Smooth muscle cell (in vitro differentiated cells): ENCODE measurements around the gene CERS2. TPM values are rescaled to one million over a fixed set of nuclear protein-coding genes. Genes with fewer than 3 reads are reported as not detected.

ENCODE experiments used
- DNase-seq: peaks from one replicate; lab custom pipeline; 2025; ENCODE audit not compliant: unreplicated experiment; lab: John Stamatoyannopoulos, UW
- H2AFZ ChIP-seq: fragments of 200-600 bp; sonication (generic); 2 replicates; pipeline ENCODE4 v1.6.0; 2016; ENCODE audit warnings: antibody characterized with exemption, low read depth, mild to moderate bottlenecking
- H3F3A ChIP-seq: fragments of 200-600 bp; sonication (generic); 2 replicates; pipeline ENCODE4 v1.6.0; 2017; ENCODE audit warnings: antibody characterized with exemption, low read depth
- H3K27ac ChIP-seq: fragments of 200-600 bp; sonication (generic); 2 replicates; pipeline ENCODE4 v1.5.1; 2016; ENCODE audit warnings: low read depth, mild to moderate bottlenecking
- H3K27me3 ChIP-seq: fragments of 200-600 bp; sonication (generic); 2 replicates; pipeline ENCODE4 v1.6.1; 2016; ENCODE audit warnings: low read depth, mild to moderate bottlenecking
- H3K36me3 ChIP-seq: fragments of 200-600 bp; sonication (generic); 2 replicates; pipeline ENCODE4 v1.5.1; 2016; ENCODE audit warnings: low read depth
- H3K4me1 ChIP-seq: fragments of 200-600 bp; sonication (generic); 2 replicates; pipeline ENCODE4 v1.5.1; 2016; ENCODE audit warnings: low read depth
- H3K4me2 ChIP-seq: fragments of 200-600 bp; sonication (generic); 2 replicates; pipeline ENCODE4 v1.6.0; 2016; ENCODE audit warnings: mild to moderate bottlenecking
- H3K4me3 ChIP-seq: fragments of 200-600 bp; sonication (generic); 2 replicates; pipeline ENCODE4 v1.5.1; 2016; ENCODE audit warnings: mild to moderate bottlenecking
- H3K79me2 ChIP-seq: fragments of 200-600 bp; sonication (generic); 2 replicates; pipeline ENCODE4 v1.6.0; 2016; ENCODE audit warnings: low read depth, mild to moderate bottlenecking
- H3K9ac ChIP-seq: fragments of 200-600 bp; sonication (generic); 2 replicates; pipeline ENCODE4 v1.6.0; 2016; ENCODE audit warnings: low read depth
- H3K9me3 ChIP-seq: fragments of 200-600 bp; sonication (generic); replicated peaks from 2 replicates; pipeline ENCODE4 v1.5.1; 2016; ENCODE audit warnings: low read depth
- H4K20me1 ChIP-seq: fragments of 200-600 bp; sonication (generic); 2 replicates; pipeline ENCODE4 v1.6.0; 2016; ENCODE audit warnings: low read depth
- WGBS: methylation state at CpG from one replicate; pipeline ENCODE4 v1.1.7; 2016; ENCODE audit warnings: low lambda C conversion rate; 5-methylcytosine and 5-hydroxymethylcytosine counted together
- polyA plus RNA-seq: library from polyadenylated mRNA; unstranded; fragments of >200 nt; fragmentation: Nextera tagmentation; extraction: Ambion mirVana; gene quantifications from 2 replicates; pipeline ENCODE4 v1.2.1, GENCODE V29; 2016
- total RNA-seq: library from RNA; depleted of rRNA; stranded (reverse); fragments of >200 nt; gene quantifications from 2 replicates; pipeline ENCODE4 v1.2.3, GENCODE V29; 2014
- TF ChIP-seq, protein P1 (sequence below): fragments of 200-600 bp; sonication (generic); IDR thresholded peaks from 2 replicates; pipeline ENCODE4 v1.5.1; 2017; ENCODE audit warnings: borderline replicate concordance, mild to moderate bottlenecking, antibody characterized with exemption; ENCODE audit not compliant: insufficient read depth, poor library complexity, severe bottlenecking

The CERS2 gene
- total RNA-seq, result 80.0 and 81.8 TPM in 2 replicates
- 96.3 and 108 TPM in 2 replicates for polyA plus RNA-seq

DNA sequence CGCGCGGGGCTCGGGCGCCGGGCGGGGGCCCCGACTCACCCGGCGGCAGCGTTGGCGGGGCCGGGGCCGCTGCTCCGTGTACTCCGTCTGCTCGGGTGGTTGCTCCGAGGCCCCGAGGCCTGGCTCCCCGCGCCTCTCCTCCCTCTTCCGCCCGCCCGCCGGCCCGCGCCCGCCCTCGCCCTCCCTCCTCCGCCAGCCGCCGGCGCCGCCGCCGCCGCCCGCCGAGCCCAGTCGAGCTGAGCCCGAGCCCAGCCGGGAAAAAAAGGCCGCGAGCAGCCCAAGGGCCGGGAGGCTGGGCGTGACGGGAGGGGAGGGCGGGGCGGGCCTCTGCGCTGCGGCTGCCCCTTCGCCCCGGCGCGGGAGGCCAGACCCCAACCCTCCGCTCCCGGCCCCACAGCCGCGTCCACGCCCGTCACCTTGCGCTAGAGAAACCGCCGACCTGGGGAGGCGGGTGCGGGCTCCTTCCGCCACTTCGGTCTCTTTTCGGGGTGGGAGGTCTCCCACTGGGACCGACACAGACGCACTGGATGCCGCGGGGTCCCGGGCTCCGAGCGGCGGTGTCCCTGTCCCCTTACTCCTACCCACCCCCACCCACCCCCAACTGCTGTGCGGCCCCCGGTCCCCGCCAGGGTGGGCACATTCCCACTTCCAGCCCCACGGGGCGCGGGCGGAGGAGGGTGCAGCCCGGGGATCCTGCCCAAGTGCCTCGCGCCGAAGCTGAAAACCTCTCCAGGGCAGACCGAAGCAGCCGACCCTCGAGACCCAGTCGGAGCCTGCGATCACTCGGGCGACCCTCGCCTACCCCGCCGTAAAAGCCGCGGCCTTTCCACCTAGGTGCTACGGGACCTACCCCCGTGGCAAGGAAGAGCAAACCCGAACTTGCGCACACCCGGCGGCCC, at the start of gene CERS2:
Gene CERS2, minus strand, starts transcription at position 256 of the 899 bp plus-strand sequence. CDS start 5,745 bp downstream, outside the sequence.
- Histone ChIP-seq H4K20me1 (peaks cover 38% of the 10 kb centered on the region), H3K4me2 (peak within 1 kb of the TSS; percentile 100), H3K9ac (peak within 1 kb of the TSS; percentile 84), H3K36me3 (no peaks in the 10 kb centered on the region), H3K27ac (peak within 1 kb of the TSS; percentile 72), H3K79me2 (peaks cover 43% of the 10 kb centered on the region), H2AFZ (peak within 1 kb of the TSS; percentile 64), H3K9me3 (no peaks in the 10 kb centered on the region), H3K27me3 (no peaks in the 10 kb centered on the region), H3F3A (peaks cover 32% of the 10 kb centered on the region), H3K4me1 (peaks cover 50% of the 10 kb centered on the region), H3K4me3 (peak within 1 kb of the TSS; percentile 84)
- TF ChIP-seq, protein P1, sequence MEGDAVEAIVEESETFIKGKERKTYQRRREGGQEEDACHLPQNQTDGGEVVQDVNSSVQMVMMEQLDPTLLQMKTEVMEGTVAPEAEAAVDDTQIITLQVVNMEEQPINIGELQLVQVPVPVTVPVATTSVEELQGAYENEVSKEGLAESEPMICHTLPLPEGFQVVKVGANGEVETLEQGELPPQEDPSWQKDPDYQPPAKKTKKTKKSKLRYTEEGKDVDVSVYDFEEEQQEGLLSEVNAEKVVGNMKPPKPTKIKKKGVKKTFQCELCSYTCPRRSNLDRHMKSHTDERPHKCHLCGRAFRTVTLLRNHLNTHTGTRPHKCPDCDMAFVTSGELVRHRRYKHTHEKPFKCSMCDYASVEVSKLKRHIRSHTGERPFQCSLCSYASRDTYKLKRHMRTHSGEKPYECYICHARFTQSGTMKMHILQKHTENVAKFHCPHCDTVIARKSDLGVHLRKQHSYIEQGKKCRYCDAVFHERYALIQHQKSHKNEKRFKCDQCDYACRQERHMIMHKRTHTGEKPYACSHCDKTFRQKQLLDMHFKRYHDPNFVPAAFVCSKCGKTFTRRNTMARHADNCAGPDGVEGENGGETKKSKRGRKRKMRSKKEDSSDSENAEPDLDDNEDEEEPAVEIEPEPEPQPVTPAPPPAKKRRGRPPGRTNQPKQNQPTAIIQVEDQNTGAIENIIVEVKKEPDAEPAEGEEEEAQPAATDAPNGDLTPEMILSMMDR, result no peak
- peak; percentile 70 for DNase-seq
- WGBS, result 6% methylated on average over 31 of the region's 106 CpGs

GRCh38 chr1:151013518-151013917, 38.9 kb upstream of the CERS2 start:
- no peaks in the 10 kb centered on the region for H3K9me3 ChIP-seq
- no peaks in the 10 kb centered on the region for H4K20me1 ChIP-seq
- no peak overlapping the region for H3K4me3 ChIP-seq
- no peaks in the 10 kb centered on the region for H3K36me3 ChIP-seq
- 46% methylated on average over 2 of the region's 2 CpGs for WGBS
- no peak overlapping the region for H3K9ac ChIP-seq
- peaks cover 5% of the 10 kb centered on the region for H3K4me1 ChIP-seq
- no peak overlapping the region for H2AFZ ChIP-seq
- TF ChIP-seq, protein P1, result no peak
- no peak for DNase-seq
- H3K4me2 ChIP-seq, result no peak overlapping the region
- H3K27ac ChIP-seq, result no peak overlapping the region
- H3K79me2 ChIP-seq, result peaks cover 27% of the 10 kb centered on the region
- no peaks in the 10 kb centered on the region for H3K27me3 ChIP-seq
- no peaks in the 10 kb centered on the region for H3F3A ChIP-seq

GRCh38 chr1:151012684-151013471, 38.2 kb upstream of the CERS2 start:
- Histone ChIP-seq H3K27me3 (no peaks in the 10 kb centered on the region), H3K36me3 (no peaks in the 10 kb centered on the region), H3K4me2 (no peak overlapping the region), H3K79me2 (peaks cover 27% of the 10 kb centered on the region), H3K27ac (no peak overlapping the region), H4K20me1 (no peaks in the 10 kb centered on the region), H3K4me1 (peaks cover 5% of the 10 kb centered on the region), H3F3A (peaks cover under 1% of the 10 kb centered on the region), H3K9ac (no peak overlapping the region), H3K9me3 (no peaks in the 10 kb centered on the region), H3K4me3 (no peak overlapping the region), H2AFZ (no peak overlapping the region)
- TF ChIP-seq, protein P1, result no peak
- 94% methylated on average over 14 of the region's 14 CpGs for WGBS
- DNase-seq, result no peak
